Measurements from ENCODE around the gene CERS2. TPM values are rescaled to one million over a fixed set of nuclear protein-coding genes. Genes with fewer than 3 reads are reported as not detected.

Gene CERS2
- polyA plus RNA-seq, 1 experiment = 202 TPM

Small RNAs within 50 kb of the gene (small RNA-seq; reads per million reads assigned to genes)
- gene RNU6-884P (ENCODE audit: insufficient read length, low read depth, low replicate concordance) = not detected

Other genes with a start within 250 kb of the CERS2 start
- 1.1 and 1.5 TPM in 2 replicates for gene CTSS, start 209.1 kb downstream of the CERS2 start, polyA plus RNA-seq (2011; rRNA removed)
- gene CTSK, start 166.6 kb downstream of the CERS2 start, polyA plus RNA-seq (2011; rRNA removed) = 70.7 and 91.1 TPM in 2 replicates
- 31.4 and 38.8 TPM in 2 replicates for gene ARNT, start 98.2 kb downstream of the CERS2 start, polyA plus RNA-seq (2011; rRNA removed)
- not detected in 2 replicates for gene CTXND2, start 87.7 kb downstream of the CERS2 start, polyA plus RNA-seq (2011; rRNA removed)
- 26.2 and 30.7 TPM in 2 replicates for gene SETDB1, start 48.5 kb downstream of the CERS2 start, polyA plus RNA-seq (2011; rRNA removed)
- 0.07 and 0.21 TPM in 2 replicates for gene ANXA9, start 7.5 kb upstream of the CERS2 start, polyA plus RNA-seq (2011; rRNA removed)
- gene MINDY1, start 32.1 kb upstream of the CERS2 start, polyA plus RNA-seq (2011; rRNA removed) = 9.7 and 13.0 TPM in 2 replicates
- 16.2 and 17.0 TPM in 2 replicates for gene PRUNE1, start 33.6 kb upstream of the CERS2 start, polyA plus RNA-seq (2011; rRNA removed)
- 0.18 and 0.31 TPM in 2 replicates for gene BNIPL, start 61.8 kb upstream of the CERS2 start, polyA plus RNA-seq (2011; rRNA removed)
- 1.6 and 2.0 TPM in 2 replicates for gene C1orf56, start 72.9 kb upstream of the CERS2 start, polyA plus RNA-seq (2011; rRNA removed)
- 59.3 and 60.4 TPM in 2 replicates for gene CDC42SE1, start 84.8 kb upstream of the CERS2 start, polyA plus RNA-seq (2011; rRNA removed)
- 4.1 and 6.5 TPM in 2 replicates for gene MLLT11, start 85.6 kb upstream of the CERS2 start, polyA plus RNA-seq (2011; rRNA removed)
- 16.2 and 16.7 TPM in 2 replicates for gene GABPB2, start 95.9 kb upstream of the CERS2 start, polyA plus RNA-seq (2011; rRNA removed)
- 1.5 and 1.8 TPM in 2 replicates for gene SEMA6C, start 171.8 kb upstream of the CERS2 start, polyA plus RNA-seq (2011; rRNA removed)
- gene TNFAIP8L2, start 181.8 kb upstream of the CERS2 start, polyA plus RNA-seq (2011; rRNA removed) = not detected in 2 replicates
- 8.5 and 10.2 TPM in 2 replicates for gene LYSMD1, start 191.1 kb upstream of the CERS2 start, polyA plus RNA-seq (2011; rRNA removed)
- gene SCNM1, start 191.3 kb upstream of the CERS2 start, polyA plus RNA-seq (2011; rRNA removed) = 27.4 and 29.7 TPM in 2 replicates
- 0.16 and 0.18 TPM in 2 replicates for gene TMOD4, start 201.1 kb upstream of the CERS2 start, polyA plus RNA-seq (2011; rRNA removed)
- 60.4 and 71.0 TPM in 2 replicates for gene VPS72, start 215.4 kb upstream of the CERS2 start, polyA plus RNA-seq (2011; rRNA removed)
- 138 and 171 TPM in 2 replicates for gene PIP5K1A, start 223.7 kb upstream of the CERS2 start, polyA plus RNA-seq (2011; rRNA removed)